Kasumi-1 (cell line): ENCODE data around the gene THRAP3.
"Not testable (repeated sequence)": the region's sequence is repeated elsewhere in the genome, so short reads cannot be mapped to it uniquely, and the experiment has no call there.

Experiments
- DNase-seq, 2 experiments: peaks; one replicate each; lab custom pipeline; 2025; lab: John Stamatoyannopoulos, UW

Gene THRAP3

GRCh38 chr1:36223996-36224536 is at the start of gene THRAP3:
TSS of gene THRAP3 (plus strand) at chr1:36224443. CDS start at chr1:36282564, 58,121 bp downstream.
- DNase-seq, result peak; percentile 98 to 99

GRCh38 chr1:36174713-36175112 is 49.5 kb upstream of the THRAP3 start:
- no peak for DNase-seq

GRCh38 chr1:36175137-36176095 is 48.8 kb upstream of the THRAP3 start:
- no peak for DNase-seq

- DNase-seq, result no peak
These were observed 47.9 kb upstream of the THRAP3 start for GRCh38 chr1:36176106-36176949.

GRCh38 chr1:36177589-36178431 is 46.4 kb upstream of the THRAP3 start:
- no peak for DNase-seq

- DNase-seq, result no peak
These were observed 45.6 kb upstream of the THRAP3 start for GRCh38 chr1:36178471-36179219.

GRCh38 chr1:36179220-36179600 is 45.0 kb upstream of the THRAP3 start:
- DNase-seq, result no peak

- no peak for DNase-seq
These were observed 41.5 kb upstream of the THRAP3 start for GRCh38 chr1:36182734-36183133.

- DNase-seq, result no peak
These were observed 40.9 kb upstream of the THRAP3 start for GRCh38 chr1:36183309-36183856.

- peak; percentile 76 to 78 for DNase-seq
These were observed 36.2 kb upstream of the THRAP3 start for GRCh38 chr1:36187800-36188593.

- DNase-seq, result not testable (repeated sequence)
These were observed 27.4 kb upstream of the THRAP3 start for GRCh38 chr1:36196805-36197204.

- DNase-seq, result no peak
These were observed 25.6 kb upstream of the THRAP3 start for GRCh38 chr1:36198641-36199040.

GRCh38 chr1:36199934-36200741 is 24.1 kb upstream of the THRAP3 start:
- no peak for DNase-seq

GRCh38 chr1:36203027-36203553 is 21.2 kb upstream of the THRAP3 start:
- DNase-seq, result no peak

GRCh38 chr1:36203554-36204346 is 20.5 kb upstream of the THRAP3 start:
- DNase-seq, result no peak

GRCh38 chr1:36204347-36204909 is 19.8 kb upstream of the THRAP3 start:
- DNase-seq, result no peak

GRCh38 chr1:36206323-36206858 is 17.9 kb upstream of the THRAP3 start:
- DNase-seq, result no peak
